ENCODE measurements around the gene KSR2.
"Not testable (repeated sequence)": the region's sequence is repeated elsewhere in the genome, so short reads cannot be mapped to it uniquely, and the experiment has no call there.

KSR2 gene

DNA sequence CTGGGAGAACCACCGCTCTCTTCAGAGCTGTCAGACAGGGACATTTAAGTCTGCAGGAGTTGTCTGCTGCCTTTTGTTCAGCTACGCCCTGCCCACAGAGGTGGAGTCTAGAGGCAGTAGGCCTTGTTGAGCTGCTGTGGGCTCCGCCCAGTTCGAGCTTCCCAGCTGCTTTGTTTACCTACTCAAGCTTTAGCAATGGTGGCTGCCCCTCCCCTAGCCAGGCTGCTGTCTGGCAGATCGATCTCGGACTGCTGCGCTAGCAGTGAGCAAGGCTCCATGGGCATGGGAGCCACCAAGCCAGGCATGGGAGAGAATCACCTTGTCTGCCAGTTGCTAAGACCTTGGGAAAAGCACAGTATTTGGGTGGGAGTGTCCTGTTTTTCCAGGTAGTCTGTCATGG, 340.1 kb downstream of the KSR2 start:
- not testable (repeated sequence) for DNase-seq (ENCODE audit: low read depth)

DNA sequence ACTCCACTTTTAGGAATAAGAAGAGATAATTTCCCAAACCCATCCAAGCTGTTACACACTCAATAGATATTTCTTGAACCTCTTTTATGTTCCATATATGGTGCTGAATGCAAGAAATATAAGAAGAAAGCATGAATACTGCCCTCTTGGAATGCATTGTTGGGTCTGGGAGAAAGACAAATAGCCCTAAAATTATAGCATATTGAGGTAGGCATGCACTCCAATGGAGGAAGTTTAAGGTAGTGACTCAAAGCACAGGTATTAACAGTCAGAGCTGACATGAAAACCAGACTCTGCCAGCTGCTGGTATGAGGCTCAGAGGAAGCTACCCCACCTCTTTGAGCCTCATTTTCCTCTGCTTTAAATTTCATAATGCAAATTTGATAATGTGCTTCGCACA, 346.0 kb downstream of the KSR2 start:
- DNase-seq (ENCODE audit: low read depth), result no peak

DNA sequence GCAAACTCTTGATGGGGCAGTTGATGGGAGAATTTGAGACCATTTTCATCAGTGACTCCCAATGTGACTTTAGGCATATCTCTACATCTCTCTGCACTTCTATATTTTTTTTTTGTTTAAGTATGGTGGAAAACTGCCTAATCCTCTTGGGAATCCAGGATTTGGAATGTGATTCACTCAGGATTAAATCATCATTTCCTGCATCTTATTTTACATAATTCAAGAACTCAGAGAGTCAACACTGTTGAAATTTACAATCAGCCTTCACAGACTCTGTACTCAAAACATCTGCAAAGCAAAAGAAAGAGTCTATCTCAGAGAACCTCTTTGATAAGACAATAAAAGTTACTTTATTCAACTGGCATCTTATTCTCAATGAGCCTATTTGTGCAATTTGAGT, 346.7 kb downstream of the KSR2 start:
- no peak for DNase-seq (ENCODE audit: low read depth)

DNA sequence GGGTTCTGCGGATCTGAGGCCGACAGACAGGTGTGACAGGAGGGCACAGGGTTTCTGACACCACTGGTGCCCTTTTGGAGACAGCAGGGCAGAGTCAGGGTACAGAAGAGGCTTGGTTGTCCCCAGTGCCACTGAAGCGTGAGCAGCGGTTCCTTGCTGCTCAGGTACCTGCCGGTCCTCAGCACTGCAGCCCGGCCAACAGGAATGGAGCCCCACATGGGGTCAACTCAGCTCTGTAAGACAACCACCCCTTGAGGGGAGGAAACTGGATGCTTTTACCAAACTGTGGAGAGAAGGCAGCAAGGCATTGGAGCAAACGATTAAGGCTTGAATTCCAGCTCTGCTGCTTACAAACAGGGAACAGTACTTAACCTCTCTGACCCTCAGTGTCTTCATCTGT, 361.0 kb downstream of the KSR2 start:
- DNase-seq (ENCODE audit: low read depth), result no peak

DNA sequence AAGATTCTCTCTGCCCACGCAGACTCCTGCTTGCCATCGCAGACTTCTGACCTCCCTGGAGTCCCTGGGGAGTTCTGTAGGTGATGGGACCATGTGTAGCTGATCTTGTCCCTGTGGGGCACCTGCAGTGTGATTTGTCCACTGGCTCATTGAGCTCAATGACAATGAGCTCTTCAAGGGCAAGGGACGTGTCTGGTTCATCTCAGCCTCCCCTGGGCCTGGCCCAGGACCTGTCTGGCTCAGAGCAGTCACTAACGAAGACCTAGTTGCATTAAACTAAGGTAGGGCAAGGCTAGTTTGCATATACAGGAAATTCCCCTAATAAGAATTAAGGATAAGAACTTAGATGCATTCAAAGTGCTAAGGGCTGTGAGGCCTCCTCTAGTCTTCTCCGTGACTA, 361.8 kb downstream of the KSR2 start:
- DNase-seq (ENCODE audit: low read depth), result no peak

DNA sequence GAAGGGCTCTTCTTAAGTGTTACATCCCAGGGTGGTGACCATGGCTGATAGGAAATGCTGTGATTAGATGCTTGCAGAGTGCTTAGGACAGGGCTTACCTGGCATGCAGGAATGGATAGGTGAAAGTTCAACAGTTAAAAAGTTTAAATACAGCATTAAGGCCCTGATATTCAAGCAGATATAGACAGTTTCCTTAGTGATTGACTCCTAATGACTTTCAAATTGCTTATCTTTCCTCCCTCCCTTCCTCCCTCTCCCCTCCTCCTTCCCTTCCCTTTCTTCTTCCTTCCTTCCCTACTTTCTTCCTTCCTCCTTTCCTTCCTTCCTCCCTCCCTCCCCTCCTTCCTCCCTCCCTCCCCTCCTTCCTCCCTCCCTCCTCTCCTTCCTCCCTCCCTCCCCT, 362.8 kb downstream of the KSR2 start:
- no peak for DNase-seq (ENCODE audit: low read depth)

DNA sequence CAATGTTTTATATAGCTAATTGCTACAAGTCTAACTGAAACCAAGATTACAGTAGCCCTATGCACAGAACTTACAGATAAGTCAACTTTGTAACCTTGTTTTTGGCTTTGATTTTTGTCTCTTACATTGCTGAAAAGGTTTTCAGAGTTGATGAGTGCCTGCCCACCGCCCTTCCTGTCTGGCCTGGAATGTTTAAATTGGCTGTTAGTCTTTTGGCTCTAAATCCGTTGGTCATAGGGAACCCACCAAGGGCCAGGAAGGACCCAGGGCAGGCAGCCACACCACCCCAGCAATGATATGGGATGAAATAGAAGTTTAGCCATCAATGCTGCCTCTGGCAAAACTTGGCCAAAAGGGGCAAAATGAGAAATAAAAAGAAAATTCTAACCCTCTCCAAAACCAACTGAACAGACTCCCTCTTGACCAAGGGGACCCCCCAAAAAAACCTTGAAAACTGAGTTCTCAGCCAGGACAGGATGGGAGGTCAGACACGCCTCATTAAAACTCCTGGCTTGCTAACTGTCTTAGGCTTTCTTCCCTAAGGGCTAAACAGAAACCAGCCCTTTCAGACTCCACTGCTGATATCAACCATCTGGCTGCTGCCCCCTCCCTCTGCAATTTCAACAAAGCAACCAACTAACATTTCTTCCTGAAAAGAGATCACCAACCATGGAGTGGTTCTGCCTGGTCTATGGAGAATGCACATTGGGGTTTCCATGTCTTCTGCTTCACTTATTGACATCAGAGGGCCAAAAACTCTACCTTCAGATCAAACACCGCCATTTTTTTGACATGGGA, 365.3 kb downstream of the KSR2 start:
- no peak for DNase-seq (ENCODE audit: low read depth)

DNA sequence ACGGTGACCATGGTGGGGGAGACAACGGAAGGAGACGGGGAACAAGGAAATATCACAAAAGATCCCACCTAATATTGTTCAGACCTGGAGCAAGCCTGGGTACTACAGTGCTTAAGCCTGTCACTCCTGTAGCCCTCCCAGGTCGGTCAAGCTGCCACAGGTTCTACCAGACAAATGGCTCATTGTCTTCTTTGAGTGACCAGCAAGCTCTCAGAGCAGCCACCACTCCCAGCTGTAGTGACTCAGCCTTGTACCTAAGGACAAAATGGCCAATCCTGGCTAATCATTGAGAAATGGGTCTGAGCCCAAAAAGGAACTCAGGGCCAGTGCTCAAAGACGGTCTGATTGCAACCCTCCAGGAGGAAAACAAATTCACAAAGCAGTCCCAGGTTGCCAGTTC, 368.9 kb downstream of the KSR2 start:
- DNase-seq (ENCODE audit: low read depth), result no peak

DNA sequence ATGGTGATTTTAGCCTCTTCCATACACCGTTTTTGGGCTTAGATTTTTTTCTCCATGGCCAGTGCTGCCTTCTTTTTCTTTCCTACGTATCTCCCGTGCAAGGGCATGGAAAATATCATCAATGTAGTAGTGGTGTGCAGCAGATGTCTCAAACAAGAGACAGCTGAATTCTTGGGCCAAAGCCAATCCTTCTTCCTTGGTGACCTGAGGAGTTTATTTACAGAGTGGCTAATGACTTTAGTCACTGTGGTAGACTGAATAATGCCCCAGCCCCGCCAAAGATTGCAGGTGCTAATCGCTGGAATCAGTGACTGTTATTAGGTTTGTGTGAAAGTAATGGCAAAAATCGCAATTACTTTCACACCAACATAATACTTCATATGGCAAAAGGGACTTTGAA, 371.8 kb downstream of the KSR2 start:
- no peak for DNase-seq (ENCODE audit: low read depth)

DNA sequence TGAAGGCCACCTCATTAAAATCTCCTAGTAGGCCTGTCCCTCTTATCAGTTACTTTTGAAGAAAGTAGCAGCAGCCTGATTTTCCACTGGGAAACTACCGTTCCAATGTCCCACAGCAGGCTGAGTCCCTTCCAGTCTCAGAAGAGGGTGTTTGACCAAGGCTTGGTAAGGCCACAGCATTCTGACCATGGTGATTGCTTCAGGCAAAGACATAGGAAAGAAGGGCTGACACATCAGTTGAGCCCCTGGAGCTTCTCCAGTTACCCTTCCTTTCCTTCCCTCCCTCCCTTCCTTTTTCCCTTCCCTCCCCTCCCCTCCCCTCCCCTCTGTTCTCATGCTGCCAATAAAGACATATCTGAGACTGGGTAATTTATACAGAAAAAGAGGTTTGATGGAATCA, 373.0 kb downstream of the KSR2 start:
- DNase-seq (ENCODE audit: low read depth), result no peak

DNA sequence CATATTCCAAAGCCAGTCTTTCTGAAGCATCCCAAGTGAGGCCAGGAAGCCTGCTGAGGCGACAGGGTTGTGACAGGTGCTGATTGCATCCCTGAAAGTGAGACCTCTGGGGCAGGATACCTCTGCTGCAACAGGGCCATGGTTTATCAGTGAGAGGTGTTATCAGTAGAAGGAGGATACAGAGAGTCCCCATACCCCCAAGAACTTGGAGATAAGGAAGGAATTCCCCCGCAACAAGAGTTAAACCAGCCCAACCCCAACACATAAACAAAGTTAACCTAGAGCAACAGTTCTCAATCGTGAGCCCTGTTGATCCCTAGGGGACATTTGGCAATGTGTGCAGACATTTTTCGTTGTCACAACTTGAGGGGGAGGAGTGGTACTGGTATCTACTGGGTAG, 374.3 kb downstream of the KSR2 start:
- DNase-seq (ENCODE audit: low read depth), result no peak

DNA sequence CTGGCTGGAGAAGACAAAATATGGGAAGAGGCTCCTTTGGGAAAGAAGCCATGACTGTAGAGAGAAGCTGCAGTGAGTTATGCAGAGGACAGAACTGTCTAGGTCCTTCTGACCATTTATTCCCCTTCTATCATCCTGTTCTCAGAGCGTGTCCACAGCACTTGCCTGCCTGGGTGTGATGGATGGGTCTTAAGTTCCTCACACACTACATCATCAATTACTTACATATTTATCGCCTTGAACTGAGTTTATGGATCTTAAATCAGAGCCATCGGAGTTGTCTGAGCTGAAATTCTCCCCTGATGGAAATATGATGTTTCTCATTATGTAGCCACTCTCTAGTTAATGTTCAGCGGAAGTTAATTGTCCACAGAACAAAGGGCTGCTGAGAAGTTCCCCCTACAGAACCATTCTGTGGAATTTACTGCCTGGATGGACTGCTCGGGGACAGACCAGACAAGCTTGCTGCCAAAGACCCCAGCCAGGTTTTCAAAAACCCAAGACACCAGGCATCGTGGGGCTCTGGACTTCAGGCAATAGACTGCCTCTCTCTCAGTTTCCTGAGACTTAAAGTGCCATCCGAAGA, 374.9 kb downstream of the KSR2 start:
- DNase-seq (ENCODE audit: low read depth), result no peak

DNA sequence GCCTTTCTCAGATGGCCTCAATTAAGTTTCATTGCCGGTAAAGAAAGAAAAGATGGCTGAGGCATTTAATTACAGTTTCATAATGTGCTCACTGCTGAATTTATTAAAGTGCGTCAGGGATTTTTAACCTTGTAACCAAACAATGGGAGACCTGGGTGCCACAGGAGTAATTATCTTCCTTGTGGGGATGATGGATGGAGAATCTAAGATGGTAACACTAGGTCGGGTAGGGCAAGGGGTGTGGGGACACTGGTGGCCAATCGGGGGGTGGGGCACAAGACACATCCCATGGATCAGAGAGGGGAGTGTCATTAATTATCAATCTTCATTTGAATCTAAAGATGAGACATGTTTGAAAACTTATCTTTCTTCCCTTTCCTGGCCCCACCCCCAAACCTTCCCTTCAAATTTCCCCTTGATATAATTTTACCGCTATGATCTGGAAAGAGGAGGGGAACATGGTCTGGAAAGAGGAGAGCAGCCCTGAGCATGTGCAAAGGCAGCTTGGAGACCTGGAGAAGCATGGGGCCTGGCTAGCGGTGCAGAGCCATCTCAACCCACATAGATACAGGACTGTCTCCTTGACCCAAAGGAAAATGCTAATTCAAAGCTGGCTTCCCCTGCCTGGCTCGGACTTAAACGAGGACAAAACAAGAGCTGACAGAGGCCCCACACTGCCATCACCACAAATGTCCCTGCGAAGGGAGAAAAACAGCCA, 376.0 kb downstream of the KSR2 start:
- no peak for DNase-seq (ENCODE audit: low read depth)

DNA sequence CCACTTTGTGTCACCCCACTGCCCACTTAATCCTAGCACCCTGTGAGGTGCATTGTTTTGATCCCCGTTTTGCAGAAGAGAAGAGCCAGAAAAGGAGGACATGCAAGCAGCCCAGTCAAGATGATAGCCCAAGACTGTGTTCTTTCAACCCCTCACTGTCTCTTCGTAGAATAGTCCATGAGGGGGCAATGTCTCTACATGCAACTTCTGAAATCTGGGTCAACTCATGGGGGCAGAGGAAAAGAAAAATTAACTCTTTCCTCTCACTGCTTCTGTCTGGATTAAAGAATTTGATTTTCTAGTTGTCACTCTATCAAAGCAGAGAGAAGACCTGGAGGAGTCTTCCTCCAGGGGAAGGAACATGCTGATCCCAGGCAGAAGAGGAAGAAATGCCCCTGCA, 377.8 kb downstream of the KSR2 start:
- DNase-seq (ENCODE audit: low read depth), result no peak

DNA sequence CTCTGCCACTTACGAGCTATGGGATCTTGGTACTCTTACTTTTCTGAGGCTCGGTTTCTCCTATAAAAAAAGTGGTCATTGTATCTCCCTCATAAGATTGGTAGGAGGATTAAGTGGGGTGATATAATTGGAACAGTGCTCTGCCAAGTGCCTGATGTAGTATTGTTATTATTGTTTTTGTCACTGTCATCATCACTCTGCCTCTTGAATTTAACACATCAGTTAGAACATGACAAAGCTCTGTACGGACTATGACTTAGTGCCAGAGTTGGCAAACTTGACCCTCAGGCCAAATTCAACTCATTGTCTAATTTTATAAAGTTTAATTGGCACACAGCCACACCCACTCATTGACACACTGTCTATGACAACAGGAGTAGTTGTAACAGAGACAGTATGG, 378.4 kb downstream of the KSR2 start:
- DNase-seq (ENCODE audit: low read depth), result no peak

DNA sequence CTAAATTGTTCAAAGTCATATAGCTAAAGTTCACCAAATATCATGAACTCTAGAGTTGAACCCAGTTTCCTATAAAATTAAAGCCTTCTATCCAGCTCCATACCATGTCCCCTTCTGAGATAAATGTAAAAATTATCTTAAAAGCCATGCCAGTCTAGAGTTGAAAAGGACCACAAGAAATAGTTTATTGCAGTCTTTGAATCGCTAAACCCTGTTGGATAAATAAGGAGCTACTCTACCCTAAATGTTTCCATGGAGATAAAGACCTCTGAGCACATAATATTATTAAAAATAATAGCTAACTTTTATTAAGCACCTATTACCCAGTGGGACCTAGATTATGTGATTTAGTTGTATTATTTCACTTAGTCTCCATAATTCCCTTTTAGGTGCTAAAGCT, 379.8 kb downstream of the KSR2 start:
- DNase-seq (ENCODE audit: low read depth), result no peak

DNA sequence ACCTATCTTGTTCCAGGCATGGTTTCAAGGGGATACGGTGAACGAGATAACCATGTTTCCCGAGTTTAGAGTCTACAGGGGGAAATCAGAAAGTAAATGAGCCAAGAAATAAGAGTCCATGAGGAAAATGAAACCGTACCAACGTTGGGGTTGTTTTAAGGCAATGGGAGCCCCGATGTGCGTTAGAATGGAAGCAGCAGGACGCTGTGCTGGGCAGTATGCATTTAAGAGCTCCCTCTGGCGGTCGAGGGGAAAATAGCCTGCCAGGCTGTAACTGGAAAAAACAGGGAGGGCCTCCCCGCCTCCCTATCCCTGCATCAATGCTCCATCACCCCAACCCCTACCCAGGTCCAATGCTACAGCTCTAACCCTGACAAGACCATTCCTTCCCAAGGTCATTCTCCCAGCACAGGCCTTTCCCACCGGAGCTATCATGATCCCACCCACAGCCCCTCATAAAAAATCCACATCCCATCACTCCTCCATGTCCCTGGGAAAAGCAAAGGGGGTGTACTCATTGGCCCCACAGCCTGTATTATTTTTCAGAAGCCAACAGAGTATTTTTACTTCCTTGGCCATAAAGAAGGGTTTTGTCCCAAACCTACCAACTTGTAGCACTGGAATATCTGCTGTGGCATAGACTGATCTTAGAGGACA, 381.0 kb downstream of the KSR2 start:
- no peak for DNase-seq (ENCODE audit: low read depth)

DNA sequence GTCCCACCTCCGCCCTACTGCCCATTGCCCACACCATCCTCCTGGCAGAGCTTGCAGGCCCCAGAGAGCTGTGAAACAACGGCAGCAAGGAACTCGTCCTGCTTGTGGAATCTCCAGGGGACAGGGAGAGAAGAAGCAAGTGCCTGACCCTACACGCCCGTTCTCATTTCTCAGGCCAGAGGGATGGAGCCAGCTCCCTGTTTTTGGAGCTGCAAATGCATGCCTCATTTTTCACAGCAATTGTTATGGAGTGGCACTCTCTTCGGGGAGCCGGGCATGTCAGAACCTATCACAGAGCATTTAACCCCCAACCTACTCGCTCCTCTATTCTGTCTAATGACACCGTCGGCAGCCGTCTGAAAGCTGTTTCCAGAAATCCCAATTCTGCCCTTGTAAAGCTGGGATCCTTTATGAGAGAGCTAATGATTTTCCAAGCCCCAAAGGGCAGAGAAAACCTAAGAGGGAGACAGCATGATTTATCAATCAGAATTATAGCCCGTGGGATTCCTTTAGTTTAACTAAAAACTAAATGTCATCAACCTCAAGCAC, 385.0 kb downstream of the KSR2 start:
- no peak for DNase-seq (ENCODE audit: low read depth)

DNA sequence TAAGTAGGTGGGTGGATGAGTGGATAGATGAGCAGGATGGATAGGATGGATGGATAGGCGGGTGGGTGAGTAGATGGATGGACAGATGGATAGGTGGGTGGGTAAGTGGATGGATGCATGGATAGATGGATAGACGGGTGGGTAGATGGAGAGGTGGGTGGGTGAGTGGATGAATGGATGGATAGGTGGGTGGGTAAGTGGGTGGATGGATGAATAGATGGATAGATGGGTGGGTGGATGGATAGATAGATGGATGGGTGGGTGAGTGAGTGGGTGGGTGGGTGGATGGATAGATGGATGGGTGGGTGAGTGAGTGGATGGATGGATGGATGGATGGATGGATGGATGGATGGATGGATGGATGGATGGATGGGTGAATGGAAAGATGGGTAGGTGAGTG, 385.7 kb downstream of the KSR2 start:
- no peak for DNase-seq (ENCODE audit: low read depth)

DNA sequence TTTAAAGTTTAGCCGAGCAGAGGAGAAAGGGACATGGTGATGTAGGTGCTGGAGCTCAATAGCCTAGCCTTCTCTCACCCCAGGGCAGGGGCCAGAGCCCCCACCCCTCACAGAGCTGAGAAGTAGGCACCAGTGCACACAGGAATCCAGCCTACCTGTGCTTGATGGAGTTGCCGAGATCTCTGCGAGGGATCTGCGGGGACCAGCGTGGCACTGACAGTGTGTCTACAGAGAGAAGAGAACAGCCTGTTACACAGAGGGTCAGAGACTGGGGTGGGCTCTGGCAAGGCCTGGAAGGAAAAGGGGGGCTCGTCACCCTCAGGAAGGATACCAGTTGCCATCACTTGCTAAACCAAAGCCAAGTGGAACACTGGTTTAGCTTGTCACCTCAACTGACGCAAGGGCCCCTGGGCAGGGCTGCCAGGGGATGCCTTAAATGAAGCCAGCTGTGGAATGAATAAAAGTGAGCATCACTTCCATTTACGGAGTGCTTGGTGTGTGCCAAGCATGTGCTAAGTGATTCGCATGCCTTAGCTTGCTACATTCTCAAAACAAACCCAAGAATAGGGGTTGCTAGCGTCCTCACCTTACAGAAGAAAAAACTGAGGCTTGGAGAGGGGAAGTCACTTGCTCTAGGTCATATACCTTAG, 386.5 kb downstream of the KSR2 start:
- DNase-seq (ENCODE audit: low read depth), result no peak

DNA sequence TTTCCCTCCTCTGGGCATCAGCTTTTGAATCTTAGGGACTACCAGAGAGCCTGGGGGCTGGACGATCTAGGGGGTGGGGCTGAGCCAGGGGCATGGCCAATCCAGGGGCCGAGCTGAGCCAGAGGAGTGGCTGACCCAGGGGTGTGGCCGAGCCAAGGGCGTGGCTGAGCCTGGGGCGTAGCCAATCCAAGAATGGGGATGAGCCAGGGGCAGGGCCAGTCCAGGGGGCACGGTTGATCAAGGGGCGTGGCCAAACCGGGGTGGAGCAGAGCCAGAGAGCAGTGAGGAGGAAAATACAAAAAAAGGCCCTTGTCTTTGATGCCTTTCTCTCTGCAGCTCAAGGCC, 388.1 kb downstream of the KSR2 start:
- DNase-seq (ENCODE audit: low read depth), result no peak

DNA sequence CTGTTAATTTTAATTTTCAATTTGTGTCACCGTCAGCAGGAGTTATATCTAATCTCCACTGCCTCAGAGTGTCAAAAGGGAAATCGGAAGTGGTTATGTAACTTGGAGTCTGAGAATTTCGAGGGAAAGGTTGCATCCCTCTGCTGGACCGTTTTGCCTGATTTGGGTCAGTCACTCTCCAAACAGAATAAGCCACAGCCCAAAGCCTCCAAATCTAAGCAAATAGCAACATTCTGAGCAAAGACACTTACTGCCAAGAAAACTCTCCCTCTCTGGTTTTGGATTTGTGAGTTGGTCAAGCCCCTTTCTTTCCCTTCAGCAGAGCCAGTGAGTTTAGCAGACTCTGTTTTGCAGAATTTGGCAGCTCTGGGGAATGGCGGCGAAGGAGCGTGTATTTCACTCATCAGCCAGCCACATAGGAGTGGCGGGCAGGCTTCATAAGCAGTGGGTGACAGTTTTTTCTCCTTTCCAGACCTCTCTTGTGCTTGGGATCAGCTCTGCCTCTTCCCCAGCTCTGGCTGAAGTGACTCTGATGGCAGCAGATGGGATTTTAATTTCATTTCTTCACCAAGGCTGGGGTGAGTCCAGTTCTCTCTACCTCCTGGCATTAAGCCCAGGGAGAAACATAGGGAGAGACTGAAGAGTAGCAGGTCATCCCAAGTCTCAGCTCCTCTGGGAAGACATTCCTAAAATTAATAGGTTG, 388.6 kb downstream of the KSR2 start:
- no peak for DNase-seq (ENCODE audit: low read depth)
